ENCODE results near the gene GRK1.
"Not testable (repeated sequence)": the region's sequence is repeated elsewhere in the genome, so short reads cannot be mapped to it uniquely, and the experiment has no call there.

GRK1 gene

DNA sequence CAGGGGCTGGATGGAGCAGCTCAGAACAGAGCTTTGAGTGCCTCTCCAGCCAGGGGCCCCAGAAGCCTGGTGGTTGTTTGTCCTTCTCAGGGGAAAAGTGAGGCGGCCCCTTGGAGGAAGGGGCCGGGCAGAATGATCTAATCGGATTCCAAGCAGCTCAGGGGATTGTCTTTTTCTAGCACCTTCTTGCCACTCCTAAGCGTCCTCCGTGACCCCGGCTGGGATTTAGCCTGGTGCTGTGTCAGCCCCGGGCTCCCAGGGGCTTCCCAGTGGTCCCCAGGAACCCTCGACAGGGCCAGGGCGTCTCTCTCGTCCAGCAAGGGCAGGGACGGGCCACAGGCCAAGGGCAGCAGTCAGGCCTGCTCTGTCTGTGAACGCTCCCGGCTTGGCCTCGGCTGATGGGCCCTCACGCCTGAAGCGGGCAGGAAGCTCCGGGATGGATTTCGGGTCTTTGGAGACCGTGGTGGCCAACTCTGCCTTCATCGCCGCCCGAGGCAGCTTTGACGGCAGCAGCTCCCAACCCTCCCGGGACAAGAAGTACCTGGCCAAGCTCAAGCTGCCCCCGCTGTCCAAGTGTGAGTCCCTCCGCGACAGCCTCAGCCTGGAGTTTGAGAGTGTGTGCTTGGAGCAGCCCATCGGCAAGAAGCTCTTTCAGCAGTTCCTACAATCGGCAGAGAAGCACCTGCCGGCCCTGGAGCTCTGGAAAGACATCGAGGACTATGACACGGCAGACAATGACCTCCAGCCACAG lies at the start of gene GRK1:
GRK1 (plus strand) TSS at position 269 of the 751 bp plus-strand sequence; CDS start at position 437, 168 bp downstream.
- no peak for DNase-seq

DNA sequence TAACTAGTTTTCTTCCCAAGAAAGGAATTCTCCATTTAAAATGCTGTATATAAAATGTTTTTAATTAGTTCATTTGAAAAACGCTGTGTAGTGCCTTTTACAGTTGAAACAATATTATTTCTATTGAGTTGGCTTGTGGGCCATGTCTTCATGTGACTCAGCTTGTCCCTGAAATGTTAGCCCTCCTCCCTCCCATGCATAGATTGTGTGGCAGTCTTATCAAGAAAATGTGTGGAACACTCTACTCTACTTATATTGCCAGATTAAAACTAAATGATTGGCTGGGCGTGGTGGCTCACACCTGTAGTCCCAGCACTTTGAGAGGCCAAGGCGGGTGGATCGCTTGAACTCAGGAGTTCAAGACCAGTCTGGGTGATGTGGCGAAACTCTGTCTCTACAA lies 49.1 kb upstream of the GRK1 start:
- DNase-seq, result no peak

DNA sequence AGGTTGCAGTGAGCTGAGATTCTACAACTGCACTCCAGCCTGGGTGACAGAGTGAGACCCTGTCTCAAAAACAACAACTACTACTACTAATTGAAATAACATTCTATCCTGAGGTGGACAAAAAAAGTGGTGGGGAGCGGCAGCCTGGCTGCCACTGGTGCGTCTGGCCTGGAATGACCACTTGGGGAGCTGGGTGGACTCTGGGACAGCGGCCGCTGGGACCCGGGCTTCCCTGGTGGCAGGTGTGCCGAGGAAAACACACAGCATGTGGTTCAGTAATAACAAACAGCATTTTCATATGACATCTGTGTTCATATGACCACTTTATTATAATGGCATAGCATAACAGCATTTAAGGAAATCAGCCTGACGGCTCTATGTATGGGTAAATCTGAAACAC lies 48.6 kb upstream of the GRK1 start:
- no peak for DNase-seq

DNA sequence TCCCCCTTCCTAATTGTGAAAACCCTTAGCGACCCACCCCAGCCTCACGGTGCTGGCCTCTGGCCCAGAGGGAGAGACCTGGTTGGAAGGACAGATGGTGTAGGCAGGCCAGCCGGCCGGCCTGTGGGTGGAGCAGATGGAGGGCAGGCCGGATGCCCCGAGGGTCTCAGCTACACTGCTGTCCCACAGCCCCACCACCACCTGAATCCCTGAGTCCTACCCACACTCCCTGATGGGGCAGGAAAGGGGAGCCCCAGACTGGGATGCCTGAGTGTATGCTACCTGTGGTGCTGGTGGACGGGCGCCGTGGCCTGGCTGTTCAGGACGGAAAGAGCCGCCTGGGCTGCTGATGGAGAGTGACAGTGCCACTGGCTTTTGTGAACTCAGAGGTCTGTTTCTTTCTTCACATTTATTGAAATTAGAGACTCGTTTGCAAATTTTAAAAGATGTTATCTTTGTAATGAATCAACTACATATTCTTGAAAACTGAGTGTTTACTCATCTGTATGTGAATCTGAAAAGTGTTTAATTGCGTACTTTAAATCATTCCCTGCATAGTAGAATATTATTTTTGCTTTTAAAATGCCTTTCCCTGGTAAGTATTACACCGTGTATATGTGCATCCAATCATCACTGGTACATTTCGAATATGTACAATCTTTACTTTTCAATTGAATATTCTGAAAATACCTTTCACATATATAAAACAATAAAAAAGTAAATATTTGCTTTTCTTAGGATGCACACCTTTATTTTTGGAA lies 46.8 kb upstream of the GRK1 start:
- DNase-seq, result no peak

DNA sequence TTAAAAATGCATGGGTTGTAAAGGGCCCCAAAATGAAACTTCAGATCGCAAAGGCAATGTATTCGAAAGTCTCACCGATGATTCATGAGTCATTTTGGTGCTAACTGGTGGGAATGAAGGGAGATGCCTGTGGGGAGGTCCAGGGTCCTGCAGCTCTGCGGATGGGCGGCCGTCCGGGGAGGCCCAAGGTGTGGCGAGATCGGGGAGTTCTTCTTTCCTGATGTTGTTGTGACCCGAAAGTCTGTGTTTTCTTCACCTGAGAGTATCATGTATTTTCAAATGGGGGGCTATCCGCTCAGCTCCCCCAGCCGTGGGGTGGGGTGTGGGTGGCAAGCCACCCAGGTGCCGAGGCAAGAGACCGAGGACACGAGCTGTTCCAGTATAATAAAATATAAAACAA lies 46.0 kb upstream of the GRK1 start:
- no peak for DNase-seq

DNA sequence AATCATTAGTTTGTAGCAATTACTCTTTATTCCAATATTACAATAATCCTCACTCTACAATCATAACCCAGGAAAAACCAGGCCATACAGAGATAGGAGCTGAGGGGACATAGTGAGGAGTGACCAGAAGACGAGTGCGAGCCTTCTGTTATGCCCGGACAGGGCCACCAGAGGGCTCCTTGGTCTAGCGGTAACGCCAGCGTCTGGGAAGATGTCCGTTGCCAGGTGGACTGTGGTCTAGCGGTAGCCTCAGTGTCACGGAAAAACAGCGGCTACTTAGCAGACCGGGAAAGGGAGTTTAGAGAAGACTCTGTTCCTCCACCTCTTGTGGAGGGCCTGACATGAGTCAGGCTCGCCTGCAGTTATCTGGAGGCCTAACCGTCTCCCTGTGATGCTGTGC lies 45.5 kb upstream of the GRK1 start:
- not testable (repeated sequence) for DNase-seq

DNA sequence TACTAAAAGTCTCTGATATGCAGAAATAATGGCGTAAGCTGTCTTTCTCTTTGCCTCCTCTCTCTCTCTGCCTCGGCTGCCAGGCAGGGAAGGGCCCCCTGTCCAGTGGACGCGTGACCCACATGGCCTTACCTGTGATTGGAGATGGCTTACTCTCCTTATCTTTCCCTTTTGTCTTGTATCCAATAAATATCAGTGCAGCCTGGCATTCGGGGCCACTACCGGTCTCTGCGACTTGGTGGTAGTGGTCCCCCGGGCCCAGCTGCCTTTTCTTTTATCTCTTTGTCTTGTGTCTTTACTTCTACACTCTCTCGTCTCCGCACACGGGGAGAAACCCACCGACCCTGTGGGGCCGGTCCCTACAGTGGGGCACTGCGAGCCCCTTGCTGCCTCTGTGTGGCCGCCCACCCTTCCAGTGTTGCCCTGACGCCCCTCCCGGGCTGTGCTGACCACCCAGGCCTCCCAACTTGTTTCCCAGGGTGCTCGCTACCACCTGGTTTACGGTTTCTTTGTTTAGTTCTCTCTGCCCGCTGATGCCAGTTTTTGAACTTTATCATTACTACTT lies 45.0 kb upstream of the GRK1 start:
- DNase-seq, result not testable (repeated sequence)

DNA sequence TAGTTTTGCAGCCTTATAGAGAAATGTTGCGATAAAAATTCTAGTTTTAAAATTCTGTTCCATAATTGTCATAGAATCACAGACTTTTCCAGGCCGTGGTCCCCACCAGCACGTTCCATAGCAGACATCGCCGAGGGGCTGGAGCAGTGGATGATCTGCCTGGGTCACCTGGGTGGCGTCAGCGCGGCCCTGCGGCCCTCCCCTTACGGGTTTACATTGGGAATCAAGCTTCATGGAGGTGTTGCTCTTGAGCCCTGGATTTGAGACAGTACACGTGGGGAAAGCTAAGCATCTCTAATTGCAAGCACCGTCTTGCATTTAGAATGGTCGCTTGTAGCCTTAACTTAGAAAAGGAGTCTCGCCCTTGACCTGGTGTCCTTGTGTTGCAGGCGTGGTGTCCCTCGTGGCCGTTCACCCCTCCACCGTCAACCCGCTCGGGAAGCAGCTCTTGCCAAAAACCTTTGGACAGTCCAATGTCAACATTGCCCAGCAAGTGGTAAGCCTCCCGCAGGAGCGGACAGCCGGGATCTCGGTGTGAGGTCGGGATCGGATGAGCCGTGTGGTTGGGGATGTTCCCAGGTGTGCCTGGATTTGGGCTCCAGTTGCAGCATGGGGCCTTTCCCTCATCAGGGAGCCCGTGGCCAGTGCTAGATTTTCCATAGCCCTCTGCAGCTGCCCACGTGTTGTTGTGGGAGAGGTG lies 44.1 kb upstream of the GRK1 start:
- DNase-seq, result no peak

DNA sequence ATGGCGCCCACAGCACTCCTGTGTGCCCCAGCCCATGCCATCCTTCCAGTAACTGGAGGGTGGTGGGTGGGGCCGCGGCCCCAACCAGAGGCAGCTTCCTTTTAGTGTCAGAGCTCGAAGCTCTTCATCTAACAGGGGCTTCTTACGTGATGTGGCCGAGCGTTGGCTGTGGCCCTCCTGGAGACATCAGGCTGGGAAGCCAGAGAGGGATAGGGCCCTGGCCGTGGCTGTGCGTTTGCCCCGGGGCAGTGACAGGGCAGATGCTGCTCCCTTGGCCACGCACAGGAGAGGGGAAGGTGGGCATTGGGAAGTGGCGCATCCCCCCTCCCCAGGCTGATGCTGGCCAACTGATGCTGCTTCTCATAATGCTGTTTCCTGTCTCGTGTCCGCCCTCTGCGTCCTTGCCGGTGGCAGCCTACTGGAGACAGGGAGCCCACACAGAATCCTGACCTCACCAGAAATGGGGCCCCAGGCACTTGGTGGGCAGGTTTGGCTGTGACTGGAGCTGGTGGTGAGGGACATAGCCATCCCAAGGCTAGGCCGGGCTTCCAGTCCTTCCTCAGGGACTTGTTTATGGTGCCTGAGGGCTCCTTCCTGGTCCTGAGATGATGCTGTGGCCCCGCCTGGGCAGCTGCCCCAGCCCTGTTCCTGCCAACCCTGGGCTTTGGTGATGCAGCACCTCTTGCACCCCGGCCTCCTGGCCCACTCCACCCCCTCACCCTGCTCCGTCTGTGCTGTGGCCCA lies 43.4 kb upstream of the GRK1 start:
- no peak for DNase-seq

DNA sequence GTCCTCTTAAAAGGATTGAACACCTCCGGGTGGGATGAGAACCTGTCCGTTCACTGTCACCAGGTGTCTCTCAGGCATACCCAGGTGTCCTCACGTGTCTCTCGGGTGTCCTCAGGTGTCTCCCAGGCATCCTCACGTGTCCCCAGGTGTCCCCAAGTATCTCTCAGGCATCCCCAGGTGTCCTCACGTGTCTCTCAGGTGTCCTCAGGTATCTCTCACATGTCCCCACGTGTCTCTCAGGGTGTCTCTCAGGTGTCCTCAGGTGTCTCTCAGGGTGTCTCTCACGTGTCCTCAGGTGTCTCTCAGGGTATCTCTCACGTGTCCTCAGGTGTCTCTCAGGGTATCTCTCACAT lies 42.8 kb upstream of the GRK1 start:
- DNase-seq, result no peak

DNA sequence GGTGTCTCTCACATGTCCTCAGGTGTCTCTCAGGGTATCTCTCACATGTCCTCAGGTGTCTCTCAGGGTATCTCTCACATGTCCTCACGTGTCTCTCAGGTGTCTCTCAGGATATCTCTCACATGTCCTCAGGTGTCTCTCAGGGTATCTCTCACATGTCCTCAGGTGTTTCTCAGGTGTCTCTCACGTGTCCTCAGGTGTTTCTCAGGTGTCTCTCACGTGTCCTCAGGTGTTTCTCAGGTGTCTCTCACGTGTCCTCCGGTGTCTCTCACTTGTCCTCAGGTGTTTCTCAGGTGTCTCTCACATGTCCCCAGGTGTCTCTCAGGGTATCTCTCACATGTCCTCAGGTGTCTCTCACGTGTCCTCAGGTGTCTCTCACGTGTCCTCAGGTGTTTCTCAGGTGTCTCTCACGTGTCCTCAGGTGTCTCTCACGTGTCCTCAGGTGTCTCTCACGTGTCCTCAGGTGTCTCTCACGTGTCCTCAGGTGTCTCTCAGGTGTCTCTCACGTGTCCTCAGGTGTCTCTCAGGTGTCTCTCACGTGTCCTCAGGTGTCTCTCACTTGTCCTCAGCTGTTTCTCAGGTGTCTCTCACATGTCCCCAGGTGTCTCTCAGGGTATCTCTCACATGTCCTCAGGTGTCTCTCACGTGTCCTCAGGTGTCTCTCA lies 42.2 kb upstream of the GRK1 start:
- not testable (repeated sequence) for DNase-seq

DNA sequence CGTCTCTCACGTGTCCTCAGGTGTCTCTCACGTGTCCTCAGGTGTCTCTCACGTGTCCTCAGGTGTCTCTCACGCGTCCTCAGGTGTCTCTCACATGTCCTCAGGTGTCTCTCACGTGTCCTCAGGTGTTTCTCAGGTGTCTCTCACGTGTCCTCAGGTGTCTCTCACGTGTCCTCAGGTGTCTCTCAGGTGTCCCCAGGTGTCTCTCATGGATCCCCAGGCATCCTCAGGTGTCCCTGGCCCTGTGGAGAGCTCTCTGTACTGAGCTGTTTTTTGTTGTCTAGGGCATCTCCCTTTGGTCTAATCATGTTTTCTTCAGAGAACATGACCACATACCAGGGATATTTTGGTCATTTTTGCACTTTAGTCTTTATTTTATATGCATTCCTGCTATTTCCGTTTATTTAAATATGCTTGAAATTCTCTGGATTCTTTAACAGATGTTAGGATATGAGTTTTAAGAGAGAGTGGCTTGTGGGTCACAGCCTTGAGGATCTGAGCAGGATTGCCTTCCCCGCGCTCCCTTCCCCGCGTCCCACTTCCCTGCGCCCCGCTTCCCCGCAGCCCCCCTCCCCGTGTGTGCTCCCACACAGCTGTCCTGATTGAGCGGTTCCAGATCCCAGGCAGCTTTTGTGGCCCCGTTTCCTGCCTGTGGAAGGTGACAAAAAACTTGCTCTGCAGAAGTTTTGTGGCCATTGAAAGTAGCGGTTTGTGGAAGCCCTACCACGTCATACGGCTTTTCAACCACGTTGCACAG lies 40.9 kb upstream of the GRK1 start:
- no peak for DNase-seq

DNA sequence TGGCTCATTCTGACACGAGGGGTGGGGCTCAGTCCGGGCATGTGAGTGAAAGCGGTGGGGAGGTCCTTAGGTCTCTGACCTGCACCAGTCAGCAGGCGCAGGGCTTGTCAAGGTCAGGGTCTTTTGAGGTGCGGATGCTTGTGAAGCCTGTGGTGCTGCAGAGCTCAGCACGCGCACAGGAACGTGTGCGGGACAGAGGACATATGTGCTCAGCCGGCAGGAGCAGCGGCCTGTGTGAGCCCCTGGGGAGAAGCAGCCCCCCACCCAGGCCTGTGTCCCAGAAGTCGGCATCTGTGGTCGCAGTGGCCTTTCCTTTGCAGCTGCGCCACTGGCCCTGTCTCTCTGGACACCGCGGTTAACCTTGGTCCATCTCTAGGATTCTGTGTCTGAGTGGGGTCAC lies 39.9 kb upstream of the GRK1 start:
- no peak for DNase-seq

DNA sequence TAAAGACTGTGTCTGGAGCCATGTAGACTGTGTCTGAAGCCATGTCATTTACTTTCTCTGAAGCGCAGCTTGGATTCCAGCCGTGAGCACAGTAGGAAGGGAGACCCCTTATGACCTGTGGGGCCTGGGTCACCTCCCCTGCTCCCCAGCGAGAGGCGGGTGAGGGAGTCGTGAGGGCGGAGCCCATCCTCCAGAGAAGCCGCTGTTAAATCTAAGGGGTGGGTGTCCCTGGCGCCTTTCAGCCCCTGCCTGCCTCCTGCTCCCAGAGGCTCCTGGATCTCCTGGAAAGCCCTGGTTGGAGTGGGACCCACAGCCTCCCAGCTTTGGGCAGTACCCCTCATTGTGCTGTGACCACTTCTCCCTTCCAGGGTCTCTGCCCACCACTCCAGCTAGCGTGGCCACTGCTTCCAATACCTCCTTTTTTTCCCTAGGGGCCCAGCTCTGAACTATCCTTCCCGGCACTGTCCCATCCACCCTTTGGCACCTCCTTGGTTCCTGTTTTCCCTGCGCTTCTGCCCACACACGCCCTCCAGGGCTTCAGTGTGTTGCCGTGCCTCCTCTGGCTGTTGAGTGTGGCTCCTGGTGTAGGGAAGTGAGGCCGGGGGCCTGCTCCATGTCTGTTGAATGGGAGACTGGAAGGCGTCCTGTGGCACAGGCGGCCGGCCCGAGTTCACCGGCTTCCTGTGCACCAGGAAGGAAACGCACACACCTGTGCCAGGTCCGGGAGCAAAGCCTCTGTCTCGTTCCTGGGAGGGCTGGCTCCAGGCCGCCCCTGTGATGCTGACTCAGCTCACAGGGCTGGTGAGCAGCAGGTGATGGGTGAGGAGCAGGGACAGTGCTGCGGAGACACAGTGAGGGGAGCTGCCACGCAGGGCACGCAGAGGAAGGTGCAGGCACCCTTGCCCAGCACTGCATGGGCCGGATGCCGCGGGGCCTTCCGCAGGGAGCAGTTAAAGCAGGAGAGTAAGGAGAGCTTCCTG lies 38.4 kb upstream of the GRK1 start:
- DNase-seq, result no peak

DNA sequence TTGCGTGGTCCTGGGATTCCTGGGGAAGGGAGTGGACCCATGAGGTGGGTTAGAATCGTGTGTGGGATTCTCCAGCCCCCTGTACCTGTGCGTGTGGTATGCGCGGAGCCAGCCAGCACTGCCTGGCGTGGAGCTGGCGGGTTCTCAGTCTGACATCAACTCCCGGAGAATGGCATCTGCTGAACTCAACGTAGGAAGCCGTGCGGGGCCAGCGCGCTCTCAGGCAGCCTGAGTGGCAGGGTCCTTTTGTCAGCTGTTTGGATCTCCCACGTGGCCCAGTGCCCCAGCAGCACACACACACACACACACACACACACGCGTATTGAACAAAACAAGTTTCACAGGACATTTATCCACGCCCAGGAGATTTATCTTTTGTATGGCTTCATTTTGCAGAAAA lies 37.2 kb upstream of the GRK1 start:
- no peak for DNase-seq

DNA sequence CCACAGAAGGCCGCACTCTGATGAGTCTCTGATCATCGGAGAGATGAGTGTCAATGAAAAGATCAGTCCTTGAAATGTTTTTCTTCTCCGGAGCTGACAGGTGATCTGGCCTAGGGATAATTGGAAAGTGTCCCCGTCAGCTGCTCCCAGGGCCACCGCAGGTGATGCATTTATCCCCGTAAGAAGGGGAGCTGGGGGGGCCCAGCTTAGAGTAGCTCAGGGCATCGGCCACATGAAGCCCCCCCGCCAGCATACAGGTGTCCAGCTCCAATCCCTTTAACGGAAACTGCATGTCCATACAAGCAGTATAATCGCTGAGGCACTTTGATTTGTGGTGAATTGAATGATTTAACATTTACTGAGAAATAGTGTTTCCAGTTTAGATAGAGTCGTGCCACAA lies 36.7 kb upstream of the GRK1 start:
- DNase-seq, result no peak

DNA sequence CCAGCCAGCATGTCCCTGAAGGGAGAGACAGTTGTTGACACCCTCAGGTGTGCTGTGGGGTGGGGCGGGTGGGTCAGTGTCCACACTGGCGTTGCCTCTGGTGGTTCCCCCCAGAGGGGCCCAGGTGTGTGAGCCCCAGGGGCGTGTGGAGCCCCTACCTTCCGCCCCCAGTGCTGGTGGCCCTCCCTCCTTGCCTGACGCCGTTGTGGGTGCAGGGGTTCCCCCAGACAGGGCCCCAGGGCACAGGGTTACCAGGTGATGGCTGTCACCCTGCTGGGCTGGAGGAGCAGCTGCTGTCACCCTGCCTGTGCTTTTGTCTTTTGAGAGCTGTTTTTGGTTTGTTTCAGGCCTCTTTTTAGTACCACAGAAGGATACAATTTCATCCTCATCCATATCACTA lies 36.2 kb upstream of the GRK1 start:
- DNase-seq, result no peak

DNA sequence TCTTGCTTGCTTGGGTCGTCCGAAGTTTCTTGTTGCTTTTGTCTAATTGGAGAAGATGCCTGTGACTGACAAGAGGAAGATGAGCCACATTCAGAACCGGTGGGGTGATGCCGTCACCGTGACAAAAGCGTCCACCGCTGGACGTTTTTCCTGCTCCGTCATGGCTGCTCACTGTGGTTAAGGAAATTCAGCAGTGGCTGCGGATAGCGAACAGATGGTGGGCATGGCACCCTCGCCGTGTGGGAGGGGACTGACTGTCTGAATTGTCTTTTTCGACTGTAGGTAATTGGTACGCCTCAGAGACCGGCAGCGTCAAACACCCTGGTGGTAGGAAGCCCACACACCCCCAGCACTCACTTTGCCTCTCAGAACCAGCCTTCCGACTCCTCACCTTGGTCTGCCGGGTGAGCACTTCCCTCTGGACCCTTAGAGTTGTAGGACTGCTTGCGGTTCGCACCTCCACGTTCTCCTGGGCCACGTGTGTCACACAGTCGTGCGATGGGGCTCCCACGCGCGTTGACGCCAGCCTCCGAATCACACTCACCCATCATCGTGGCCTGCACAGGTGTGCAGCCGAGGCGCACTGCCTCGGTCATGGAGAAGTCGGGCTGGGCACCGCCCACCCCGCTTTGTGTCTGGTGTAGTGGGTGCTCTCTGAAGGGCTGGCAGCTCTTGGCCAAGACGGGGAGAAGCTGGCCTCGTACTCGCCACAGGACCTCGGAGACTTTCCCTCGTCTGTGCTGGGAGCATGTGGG lies 35.5 kb upstream of the GRK1 start:
- no peak for DNase-seq

DNA sequence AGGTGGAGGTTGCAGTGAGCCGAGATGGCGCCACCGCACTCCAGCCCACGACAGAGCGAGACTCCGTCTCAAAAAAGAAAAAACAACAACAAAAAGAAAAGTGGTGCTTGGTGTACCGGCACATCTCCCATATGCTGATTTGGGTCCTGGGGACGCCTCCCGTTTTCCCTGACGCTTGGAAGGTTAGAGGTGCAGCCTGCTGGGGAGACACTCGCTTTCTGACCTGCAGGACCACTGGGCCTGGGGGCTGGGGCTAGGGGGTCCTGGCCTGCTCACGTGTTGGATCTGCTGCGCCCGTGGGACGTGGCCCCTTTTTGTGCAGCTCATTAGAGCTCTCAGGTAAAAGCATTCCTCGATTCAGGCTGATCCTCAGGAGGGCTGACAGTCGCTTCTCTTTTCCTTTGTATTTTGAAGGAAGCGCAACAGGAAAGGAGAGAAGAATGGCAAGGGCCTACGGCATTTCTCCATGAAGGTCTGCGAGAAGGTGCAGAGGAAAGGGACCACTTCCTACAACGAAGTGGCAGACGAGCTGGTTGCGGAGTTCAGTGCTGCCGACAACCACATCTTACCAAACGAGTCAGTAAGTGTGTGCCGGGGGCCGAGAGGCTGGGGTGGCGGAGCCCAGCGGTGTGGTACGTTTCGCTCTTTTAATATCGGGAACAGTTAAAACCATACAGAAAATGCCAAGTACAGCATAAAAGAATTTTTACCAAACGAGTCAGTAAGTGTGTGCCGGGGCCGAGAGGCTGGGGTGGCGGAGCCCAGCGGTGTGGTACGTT lies 34.1 kb upstream of the GRK1 start:
- no peak for DNase-seq

Data from stimulated activated CD4-positive, alpha-beta T cell treated with anti-CD3 and anti-CD28 coated beads, Interleukin-4, amount 100 ng/mL, for 4 hours (primary cell).